A673 (cell line): ENCODE measurements around the gene GMDS. TPM values are rescaled to one million over a fixed set of nuclear protein-coding genes. Genes with fewer than 3 reads are reported as not detected.
A peak's percentile ranks its signal among the peaks of the same experiment; 100 is the strongest.

Source experiments
- BruUV-seq: library from RNA; stranded (reverse); fragments of 400-500 nt; replicated peaks from 2 replicates; lab custom pipeline; 2021; lab: Mats Ljungman, UMichigan
- CTCF ChIA-PET: fragments of 300-600 bp; sonication (Branson Sonifier 250); formaldehyde crosslinking; loops from one replicate; lab custom pipeline; 2022; ENCODE audit warnings: antibody characterized with exemption; lab: Charles Lee
- POLR2A ChIA-PET: fragments of 300-600 bp; sonication (Branson Sonifier 250); formaldehyde crosslinking; loops from one replicate; lab custom pipeline; 2022; ENCODE audit warnings: antibody characterized with exemption; ENCODE audit not compliant: low non-redundant PET; lab: Charles Lee
- DNase-seq: peaks from one replicate; pipeline ENCODE4 v3.0.0-alpha.2; 2015; ENCODE audit warnings: low spot score
- H3K27ac ChIP-seq: fragments of 200-600 bp; sonication (generic); 2 replicates; pipeline ENCODE4 v1.5.1; 2016; ENCODE audit warnings: mixed run types, low read depth, mild to moderate bottlenecking, mixed read lengths, antibody characterized with exemption, low read length; ENCODE audit not compliant: poor library complexity, severe bottlenecking
- H3K27me3 ChIP-seq: fragments of 200-600 bp; sonication (generic); replicated peaks from 2 replicates; pipeline ENCODE4 v1.6.1; 2017; ENCODE audit warnings: mixed run types, low read depth, mild to moderate bottlenecking, mixed read lengths, antibody characterized with exemption, low read length; ENCODE audit not compliant: insufficient read depth, poor library complexity
- H3K36me3 ChIP-seq: fragments of 200-600 bp; sonication (generic); 2 replicates; pipeline ENCODE4 v1.6.1; 2016; ENCODE audit warnings: mixed run types, mild to moderate bottlenecking, mixed read lengths, antibody characterized with exemption, low read length; ENCODE audit not compliant: insufficient read depth, poor library complexity, severe bottlenecking
- H3K4me1 ChIP-seq: fragments of 200-600 bp; sonication (generic); 2 replicates; pipeline ENCODE4 v1.6.1; 2017; ENCODE audit warnings: mixed run types, mild to moderate bottlenecking, mixed read lengths, antibody characterized with exemption, low read length; ENCODE audit not compliant: insufficient read depth, poor library complexity, severe bottlenecking
- H3K4me3 ChIP-seq: fragments of 200-600 bp; sonication (generic); 2 replicates; pipeline ENCODE4 v1.5.1; 2016; ENCODE audit warnings: low read depth, mixed run types, mild to moderate bottlenecking, mixed read lengths, low read length; ENCODE audit not compliant: poor library complexity, severe bottlenecking
- H3K9me3 ChIP-seq: fragments of 200-600 bp; sonication (generic); 2 replicates; pipeline ENCODE4 v1.6.1; 2016; ENCODE audit warnings: mixed run types, low read depth, mild to moderate bottlenecking, mixed read lengths, antibody characterized with exemption, low read length; ENCODE audit not compliant: poor library complexity, severe bottlenecking
- EZH2 ChIP-seq: fragments of 200-600 bp; sonication (generic); IDR thresholded peaks from 2 replicates; pipeline ENCODE4 v1.6.1; 2017; ENCODE audit warnings: borderline replicate concordance, low read depth, mild to moderate bottlenecking, mixed read lengths, antibody characterized with exemption, low read length; ENCODE audit not compliant: poor library complexity, severe bottlenecking
- intact Hi-C: fragments of 100-400 bp; cut with micrococcal nuclease; formaldehyde crosslinking; loops from one replicate; pipeline ENCODE4 v1.10.0; 2022; ENCODE audit not compliant: unreplicated experiment
- total RNA-seq: library from RNA; stranded (reverse); gene quantifications from 2 replicates; pipeline ENCODE4 v1.2.3, GENCODE V29; 2021
- TF ChIP-seq, protein P1 (sequence below): fragments of 300-800, 200-600 bp; sonication (generic); conservative IDR thresholded peaks from 2 replicates; pipeline ENCODE4 v1.5.1; 2017; ENCODE audit warnings: low read depth, mild to moderate bottlenecking, antibody characterized with exemption, low read length, moderate library complexity, mixed read lengths

The GMDS gene
- total RNA-seq, 1 experiment from 2014 or later: 15.2 TPM

DNA sequence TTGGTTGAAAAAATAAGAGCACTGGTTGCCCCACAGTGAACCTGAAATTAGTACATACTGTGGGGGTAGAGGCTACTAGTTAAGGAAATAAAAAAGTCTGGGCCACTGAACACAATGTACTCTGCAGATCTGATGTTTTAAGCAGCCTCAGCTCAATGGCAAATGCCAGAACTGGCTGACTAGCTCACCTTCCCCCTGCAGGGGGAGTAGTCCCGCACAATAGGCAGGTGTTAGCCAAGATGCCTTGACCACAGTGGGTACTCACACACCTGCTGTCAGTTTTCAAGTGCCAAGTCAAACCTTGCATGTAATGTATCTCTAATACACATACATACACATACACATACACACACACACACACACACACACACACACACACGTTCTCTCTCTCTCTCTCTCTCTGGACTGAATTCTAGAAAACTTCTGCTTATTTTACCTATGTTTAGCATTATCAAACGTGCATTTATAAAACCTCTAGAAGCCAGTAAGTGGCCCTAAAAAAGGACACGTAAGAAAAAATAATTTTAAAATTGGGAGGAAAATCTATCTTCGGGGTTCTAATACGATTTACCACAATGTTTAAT, 36.1 kb downstream of the GMDS start:
- DNase-seq: peak; percentile 14
- H3K36me3 ChIP-seq: no peaks in the 10 kb centered on the region
- ChIA-PET CTCF (interaction anchor here (0.5 to 1.1 kb wide), 4 partner anchors 145 to 425 kb away, joined by 3 to 6 read pairs (median 3); no protein-coding TSS in a partner anchor), POLR2A (no interaction called here)
- no TSS peak for BruUV-seq
- no peak for TF ChIP-seq EZH2
- TF ChIP-seq, protein P1, sequence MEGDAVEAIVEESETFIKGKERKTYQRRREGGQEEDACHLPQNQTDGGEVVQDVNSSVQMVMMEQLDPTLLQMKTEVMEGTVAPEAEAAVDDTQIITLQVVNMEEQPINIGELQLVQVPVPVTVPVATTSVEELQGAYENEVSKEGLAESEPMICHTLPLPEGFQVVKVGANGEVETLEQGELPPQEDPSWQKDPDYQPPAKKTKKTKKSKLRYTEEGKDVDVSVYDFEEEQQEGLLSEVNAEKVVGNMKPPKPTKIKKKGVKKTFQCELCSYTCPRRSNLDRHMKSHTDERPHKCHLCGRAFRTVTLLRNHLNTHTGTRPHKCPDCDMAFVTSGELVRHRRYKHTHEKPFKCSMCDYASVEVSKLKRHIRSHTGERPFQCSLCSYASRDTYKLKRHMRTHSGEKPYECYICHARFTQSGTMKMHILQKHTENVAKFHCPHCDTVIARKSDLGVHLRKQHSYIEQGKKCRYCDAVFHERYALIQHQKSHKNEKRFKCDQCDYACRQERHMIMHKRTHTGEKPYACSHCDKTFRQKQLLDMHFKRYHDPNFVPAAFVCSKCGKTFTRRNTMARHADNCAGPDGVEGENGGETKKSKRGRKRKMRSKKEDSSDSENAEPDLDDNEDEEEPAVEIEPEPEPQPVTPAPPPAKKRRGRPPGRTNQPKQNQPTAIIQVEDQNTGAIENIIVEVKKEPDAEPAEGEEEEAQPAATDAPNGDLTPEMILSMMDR: peak; percentile 52
- intact Hi-C loops: loop anchor here (5.0 kb wide), 1 partner anchor 143 kb away; no protein-coding TSS in a partner anchor
- H3K4me3 ChIP-seq: no peak overlapping the region
- H3K9me3 ChIP-seq: no peaks in the 10 kb centered on the region
- H3K27me3 ChIP-seq: no peaks in the 10 kb centered on the region
- peaks cover 6% of the 10 kb centered on the region for H3K4me1 ChIP-seq
- H3K27ac ChIP-seq: no peak overlapping the region

DNA sequence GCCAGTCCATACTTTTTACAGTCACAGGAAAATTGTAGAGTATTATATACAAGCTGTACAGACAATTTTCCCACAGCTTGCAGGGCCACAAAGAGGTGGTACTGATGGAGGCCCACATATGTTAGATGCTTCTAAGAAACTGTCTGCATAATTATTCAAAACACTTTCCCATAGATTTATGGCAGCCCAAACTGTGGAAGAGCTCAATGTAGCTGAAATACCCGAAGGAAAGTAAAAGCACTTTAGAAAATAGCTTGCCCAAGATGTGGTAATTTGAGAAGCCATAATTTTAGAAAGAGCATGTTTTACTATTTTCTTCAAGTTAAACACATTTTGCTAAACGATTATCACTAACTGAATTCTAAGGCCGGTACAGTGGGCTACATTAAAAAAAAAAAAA, 36.9 kb downstream of the GMDS start:
- Histone ChIP-seq H3K4me1 (peaks cover 6% of the 10 kb centered on the region), H3K4me3 (no peak overlapping the region), H3K36me3 (no peaks in the 10 kb centered on the region), H3K9me3 (no peaks in the 10 kb centered on the region), H3K27me3 (no peaks in the 10 kb centered on the region), H3K27ac (no peak overlapping the region)
- BruUV-seq: no TSS peak
- CTCF ChIA-PET: interaction anchor here (0.8 kb wide), 1 partner anchor 426 kb away, joined by 3 read pairs; no protein-coding TSS in a partner anchor
- intact Hi-C loops: loop anchor here (5.0 kb wide), 1 partner anchor 144 kb away; no protein-coding TSS in a partner anchor
- POLR2A ChIA-PET: interaction anchor here (0.7 kb wide), 1 partner anchor 738 kb away, joined by 11 read pairs; no protein-coding TSS in a partner anchor
- no peak for DNase-seq
- no peak for TF ChIP-seq EZH2
- TF ChIP-seq, protein P1: no peak

DNA sequence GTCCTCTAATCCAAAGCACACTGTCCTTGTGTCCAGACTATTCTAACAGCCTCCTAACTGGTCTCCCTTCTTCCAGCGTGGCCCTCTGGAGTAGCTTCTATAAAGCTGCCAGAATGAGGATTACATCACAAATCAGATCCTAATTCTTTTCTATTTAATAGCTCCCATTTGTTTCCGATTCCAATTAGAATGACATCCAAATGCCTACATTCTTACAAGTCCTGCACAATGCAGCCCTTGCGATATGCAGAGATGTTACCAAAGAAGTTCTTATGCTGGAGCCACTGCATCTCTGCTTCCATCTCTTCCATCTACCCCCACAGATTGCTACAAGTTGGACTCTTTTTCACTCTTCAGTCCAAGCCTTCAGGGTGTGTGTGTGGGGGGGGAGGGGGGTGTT, 40.0 kb downstream of the GMDS start:
- intact Hi-C loops: loop anchor here (5.0 kb wide), 1 partner anchor 147 kb away; no protein-coding TSS in a partner anchor

More for the DNA sequence above, 40.0 kb downstream of the GMDS start:
- no TSS peak for BruUV-seq
- H3K36me3 ChIP-seq: no peaks in the 10 kb centered on the region
- DNase-seq: no peak
- no peaks in the 10 kb centered on the region for H3K4me1 ChIP-seq
- no peak for TF ChIP-seq EZH2
- TF ChIP-seq, protein P1: no peak
- no peak overlapping the region for H3K27ac ChIP-seq
- ChIA-PET CTCF (no interaction called here), POLR2A (no interaction called here)
- no peaks in the 10 kb centered on the region for H3K9me3 ChIP-seq
- no peaks in the 10 kb centered on the region for H3K27me3 ChIP-seq
- no peak overlapping the region for H3K4me3 ChIP-seq
